KMS-11 (cell line): ENCODE measurements around the gene EEF1AKMT4.

Experiments used
- H2AFZ ChIP-seq: fragments of 200-600 bp; sonication (generic); 2 replicates; pipeline ENCODE4 v1.6.1; 2016; ENCODE audit warnings: antibody characterized with exemption, mixed run types, low read depth
- H3K27ac ChIP-seq: fragments of 200-600 bp; sonication (generic); 2 replicates; pipeline ENCODE4 v1.6.1; 2016; ENCODE audit warnings: mild to moderate bottlenecking, mixed run types
- H3K27me3 ChIP-seq: fragments of 200-600 bp; sonication (generic); 2 replicates; pipeline ENCODE4 v1.6.1; 2017; ENCODE audit warnings: mild to moderate bottlenecking, low read depth, mixed run types, moderate library complexity; ENCODE audit not compliant: insufficient read depth
- H3K36me3 ChIP-seq: fragments of 200-600 bp; sonication (generic); 2 replicates; pipeline ENCODE4 v1.6.1; 2017; ENCODE audit warnings: mild to moderate bottlenecking, mixed run types; ENCODE audit not compliant: insufficient read depth
- H3K4me1 ChIP-seq: fragments of 200-600 bp; sonication (generic); 2 replicates; pipeline ENCODE4 v1.6.1; 2016; ENCODE audit warnings: mild to moderate bottlenecking, low read depth, mixed run types; ENCODE audit not compliant: poor library complexity, severe bottlenecking
- H3K4me2 ChIP-seq: fragments of 200-600 bp; sonication (generic); 2 replicates; pipeline ENCODE4 v1.7.0; 2016; ENCODE audit warnings: mild to moderate bottlenecking, mixed run types
- H3K4me3 ChIP-seq: fragments of 200-600 bp; sonication (generic); IDR thresholded peaks from 2 replicates; pipeline ENCODE4 v1.6.1; 2017; ENCODE audit warnings: low read depth, low read length, mixed read lengths; ENCODE audit not compliant: insufficient read depth
- H3K79me2 ChIP-seq: fragments of 200-600 bp; sonication (generic); 2 replicates; pipeline ENCODE4 v1.6.1; 2016; ENCODE audit warnings: low read depth, mixed run types; ENCODE audit not compliant: insufficient read depth
- H3K9ac ChIP-seq: fragments of 200-600 bp; sonication (generic); 2 replicates; pipeline ENCODE4 v1.6.1; 2016; ENCODE audit warnings: mild to moderate bottlenecking, mixed run types
- H4K20me1 ChIP-seq: fragments of 200-600 bp; sonication (generic); 2 replicates; pipeline ENCODE4 v1.6.1; 2016; ENCODE audit warnings: mild to moderate bottlenecking, mixed run types; ENCODE audit not compliant: insufficient read depth
- CTCF ChIP-seq: fragments of 200-600 bp; sonication (generic); conservative IDR thresholded peaks from 2 replicates; pipeline ENCODE4 v1.6.1; 2017; ENCODE audit warnings: low read depth, mild to moderate bottlenecking, antibody characterized with exemption, low read length, moderate library complexity, mixed read lengths

EEF1AKMT4 gene

GRCh38 chr3:184223946-184224345, 25.5 kb upstream of the EEF1AKMT4 start:
- Histone ChIP-seq H3K4me2 (no peak overlapping the region), H3K79me2 (no peaks in the 10 kb centered on the region)
- TF ChIP-seq CTCF: no peak

GRCh38 chr3:184227481-184227935, 22.0 kb upstream of the EEF1AKMT4 start:
- Histone ChIP-seq H3K9ac (no peak overlapping the region), H3K79me2 (no peaks in the 10 kb centered on the region), H3K36me3 (no peaks in the 10 kb centered on the region), H2AFZ (no peak overlapping the region), H3K27me3 (peaks cover 31% of the 10 kb centered on the region), H3K4me2 (no peak overlapping the region), H3K27ac (no peak overlapping the region), H3K4me1 (no peaks in the 10 kb centered on the region), H3K4me3 (no peak overlapping the region), H4K20me1 (no peaks in the 10 kb centered on the region)
- peak; percentile 97 for TF ChIP-seq CTCF

More at GRCh38 chr3:184223946-184224345, 25.5 kb upstream of the EEF1AKMT4 start:
- Histone ChIP-seq H3K27ac (no peak overlapping the region), H4K20me1 (no peaks in the 10 kb centered on the region), H2AFZ (no peak overlapping the region), H3K9ac (no peak overlapping the region), H3K27me3 (peaks cover 9% of the 10 kb centered on the region), H3K4me1 (no peaks in the 10 kb centered on the region), H3K4me3 (no peak overlapping the region), H3K36me3 (no peaks in the 10 kb centered on the region)

GRCh38 chr3:184228376-184229137, 20.9 kb upstream of the EEF1AKMT4 start:
- Histone ChIP-seq H3K9ac (no peak overlapping the region), H3K4me1 (no peaks in the 10 kb centered on the region), H3K36me3 (no peaks in the 10 kb centered on the region), H3K4me2 (peak overlapping the region; percentile 94), H3K79me2 (no peaks in the 10 kb centered on the region), H3K4me3 (peak overlapping the region; percentile 24), H2AFZ (no peak overlapping the region; the same call in 1 of the 2 replicates), H3K27me3 (peaks cover 32% of the 10 kb centered on the region), H4K20me1 (no peaks in the 10 kb centered on the region), H3K27ac (no peak overlapping the region)
- no peak for TF ChIP-seq CTCF

GRCh38 chr3:184229394-184230080, 19.9 kb upstream of the EEF1AKMT4 start, which contains the start of gene VWA5B2:
Gene VWA5B2, plus strand, starts transcription at chr3:184229585. Its CDS starts 944 bp downstream, at chr3:184230529.
- peak within 1 kb of the TSS; percentile 88 for H2AFZ ChIP-seq
- no peak within 1 kb of the TSS for H3K9ac ChIP-seq
- peaks cover 35% of the 10 kb centered on the region for H3K27me3 ChIP-seq
- H3K4me3 ChIP-seq: peak within 1 kb of the TSS; percentile 24
- no peaks in the 10 kb centered on the region for H3K79me2 ChIP-seq
- no peak for TF ChIP-seq CTCF
- no peaks in the 10 kb centered on the region for H4K20me1 ChIP-seq
- H3K4me2 ChIP-seq: peak within 1 kb of the TSS; percentile 94
- H3K27ac ChIP-seq: no peak within 1 kb of the TSS
- H3K4me1 ChIP-seq: no peaks in the 10 kb centered on the region
- H3K36me3 ChIP-seq: no peaks in the 10 kb centered on the region
